ENCODE results near the gene TRIM5. TPM values are rescaled to one million over a fixed set of nuclear protein-coding genes. Genes with fewer than 3 reads are reported as not detected.

TRIM5 gene
- total RNA-seq, 1 experiment from 2014 or later, result 21.5 TPM

GRCh38 chr11:5631417-5631816, 53.5 kb downstream of the TRIM5 start:
- Histone ChIP-seq H3K14ac (ENCODE audit: insufficient read depth, low read length) (no peak overlapping the region), H2BK5ac (ENCODE audit: insufficient read length, low read length) (no peak overlapping the region), H3K4me2 (ENCODE audit: insufficient read depth, insufficient read length, low read length) (no peak overlapping the region), H3K56ac (ENCODE audit: insufficient read length, low read depth, low read length) (no peak overlapping the region), H3K4me1 (ENCODE audit: insufficient read depth, low read length) (no peaks in the 10 kb centered on the region), H4K20me1 (ENCODE audit: control insufficient read depth, insufficient read depth, insufficient read length) (no peaks in the 10 kb centered on the region), H3K9ac (ENCODE audit: extremely low read depth, insufficient read length, low read length) (no peak overlapping the region), H3K79me1 (ENCODE audit: insufficient read depth, low read depth, low read length, poor library complexity, severe bottlenecking) (no peaks in the 10 kb centered on the region), H3K27ac (ENCODE audit: insufficient read length, low read depth, low read length) (no peak overlapping the region), H4K8ac (replicated peaks; ENCODE audit: insufficient read length, low read depth, low read length) (no peak overlapping the region), H3K9me3 (ENCODE audit: control insufficient read depth, low read depth, low read length) (no peaks in the 10 kb centered on the region), H2BK12ac (ENCODE audit: insufficient read length, low read depth, low read length) (no peak overlapping the region), H3K23ac (ENCODE audit: insufficient read length, low read depth, low read length) (no peak overlapping the region), H2BK120ac (ENCODE audit: low read depth, low read length, poor library complexity, severe bottlenecking) (no peak overlapping the region), H3K18ac (ENCODE audit: insufficient read length, low read depth, low read length) (no peak overlapping the region), H4K91ac (ENCODE audit: insufficient read length, low read depth, low read length) (no peak overlapping the region), H2BK15ac (ENCODE audit: low read depth, low read length) (no peak overlapping the region), H3K27me3 (ENCODE audit: insufficient read depth, low read length) (no peaks in the 10 kb centered on the region; the same call in 1 of the 2 replicates), H3K4ac (ENCODE audit: low read depth, low read length) (no peak overlapping the region), H2BK20ac (ENCODE audit: low read depth, low read length, poor library complexity, severe bottlenecking) (no peak overlapping the region), H3K23me2 (ENCODE audit: insufficient read length, low read depth, low read length, poor library complexity, severe bottlenecking) (no peaks in the 10 kb centered on the region), H4K5ac (ENCODE audit: insufficient read length, low read depth, low read length) (no peak overlapping the region), H2AFZ (ENCODE audit: low read length) (no peak overlapping the region), H2AK5ac (ENCODE audit: insufficient read length, low read length) (no peak overlapping the region), H3K79me2 (ENCODE audit: insufficient read depth, low read length) (no peaks in the 10 kb centered on the region), H3T11ph (ENCODE audit: low read length) (no peak overlapping the region)
- no peak overlapping the region for H3K4me3 Mint-ChIP-seq
- no peak for TF ChIP-seq CTCF (conservative IDR thresholded peaks at IDR 0.05)
- H3K27me3 Mint-ChIP-seq (ENCODE audit: low read depth), result 0 out of 2 replicates have a peak, but pooled peaks cover 2% of the 10 kb centered on the region
- no CpG with 5 or more reads among the region's 2 CpGs for WGBS (ENCODE audit: extremely low coverage, insufficient read length, low lambda C conversion rate)
- H3K4me1 Mint-ChIP-seq, result no peaks in the 10 kb centered on the region
- DNase-seq, result no peak
- H3K9me3 Mint-ChIP-seq, result no peaks in the 10 kb centered on the region; a peak in 1 of 5 replicates
- no peak overlapping the region for H3K27ac Mint-ChIP-seq
- H3K36me3 Mint-ChIP-seq (ENCODE audit: insufficient read depth in 1 of 3, low read depth in 3 of 3), result peaks cover 0 to 5% (median 2%) of the 10 kb centered on the region in 3 experiments; a peak in 1 of 7 replicates
